PC-9 (cell line): ENCODE results near the gene ROGDI.

Experiments used
- EZH2 ChIP-seq: fragments of 200-600 bp; sonication (generic); IDR thresholded peaks from 2 replicates; pipeline ENCODE4 v1.8.0; 2017; ENCODE audit warnings: antibody characterized with exemption, low read depth
- TF ChIP-seq, protein P1 (sequence below): fragments of 200-600 bp; sonication (generic); conservative IDR thresholded peaks from 2 replicates; pipeline ENCODE4 v1.6.1; 2017; ENCODE audit warnings: mixed run types, antibody characterized with exemption, mild to moderate bottlenecking, moderate library complexity

DNA sequence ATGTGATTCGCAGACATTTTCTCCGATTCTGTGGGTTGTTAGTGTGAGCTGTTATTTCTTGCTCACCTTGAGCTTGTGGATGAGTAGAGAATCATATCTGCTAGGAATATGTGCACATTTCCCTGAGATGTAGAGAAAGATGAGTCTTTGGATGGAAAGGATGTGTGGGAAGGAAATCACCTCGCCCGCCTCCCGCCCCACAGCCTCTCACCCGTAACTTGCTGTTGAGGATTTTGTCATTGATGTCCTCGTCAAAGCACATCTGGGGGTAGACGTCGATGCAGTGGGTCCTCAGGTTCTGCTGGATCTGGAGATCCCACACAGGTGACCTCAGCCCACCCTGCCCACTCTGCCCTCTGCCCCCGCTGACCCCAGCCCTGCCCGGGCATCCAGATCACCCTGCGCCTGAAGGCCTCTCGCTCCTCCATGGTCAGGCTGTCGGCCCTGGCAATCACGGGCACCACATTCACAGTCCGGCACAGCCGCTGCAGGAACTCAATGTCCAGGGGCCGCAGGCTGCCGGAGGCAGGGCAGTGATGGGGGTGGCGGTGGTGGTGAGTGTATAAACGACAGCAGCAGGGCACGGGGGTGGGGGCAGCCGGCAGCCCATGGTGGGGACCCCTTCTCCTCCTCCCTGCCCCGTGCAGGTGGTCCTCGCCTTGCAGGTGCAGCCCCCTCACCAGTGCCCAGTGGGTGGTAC lies 19.0 kb downstream of the ROGDI start:
- TF ChIP-seq, protein P1, sequence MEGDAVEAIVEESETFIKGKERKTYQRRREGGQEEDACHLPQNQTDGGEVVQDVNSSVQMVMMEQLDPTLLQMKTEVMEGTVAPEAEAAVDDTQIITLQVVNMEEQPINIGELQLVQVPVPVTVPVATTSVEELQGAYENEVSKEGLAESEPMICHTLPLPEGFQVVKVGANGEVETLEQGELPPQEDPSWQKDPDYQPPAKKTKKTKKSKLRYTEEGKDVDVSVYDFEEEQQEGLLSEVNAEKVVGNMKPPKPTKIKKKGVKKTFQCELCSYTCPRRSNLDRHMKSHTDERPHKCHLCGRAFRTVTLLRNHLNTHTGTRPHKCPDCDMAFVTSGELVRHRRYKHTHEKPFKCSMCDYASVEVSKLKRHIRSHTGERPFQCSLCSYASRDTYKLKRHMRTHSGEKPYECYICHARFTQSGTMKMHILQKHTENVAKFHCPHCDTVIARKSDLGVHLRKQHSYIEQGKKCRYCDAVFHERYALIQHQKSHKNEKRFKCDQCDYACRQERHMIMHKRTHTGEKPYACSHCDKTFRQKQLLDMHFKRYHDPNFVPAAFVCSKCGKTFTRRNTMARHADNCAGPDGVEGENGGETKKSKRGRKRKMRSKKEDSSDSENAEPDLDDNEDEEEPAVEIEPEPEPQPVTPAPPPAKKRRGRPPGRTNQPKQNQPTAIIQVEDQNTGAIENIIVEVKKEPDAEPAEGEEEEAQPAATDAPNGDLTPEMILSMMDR: no peak
- TF ChIP-seq EZH2: no peak
